Fibroblast of skin of scalp (primary cell): ENCODE measurements around the gene USP37.

Experiments
- DNase-seq: peaks from one replicate; pipeline ENCODE4 v3.0.0-alpha.2; 2013

USP37 gene

GRCh38 chr2:218400930-218401881, 166.9 kb downstream of the USP37 start:
- DNase-seq: no peak
